Mucosa of descending colon (tissue), 3 donors: ENCODE data around the gene DSCAM. TPM values are rescaled to one million over a fixed set of nuclear protein-coding genes. Genes with fewer than 3 reads are reported as not detected.

Experiments
- ATAC-seq: fragments of 200-7000 bp; cut with Tn5 transposase; one replicate; pipeline ENCODE4 v1.9.1; 2020; ENCODE audit warnings: mild to moderate bottlenecking, moderate library complexity
- DNase-seq, 3 donors: peaks; one replicate each; pipeline ENCODE4 v3.0.0-alpha.2; 2020
- H3K36me3 ChIP-seq: fragments of 200-600 bp; one replicate; pipeline ENCODE4 v1.8.0; 2021; ENCODE audit warnings: low read depth, mild to moderate bottlenecking
- H3K4me1 ChIP-seq: fragments of 200-600 bp; one replicate; pipeline ENCODE4 v1.8.0; 2021; ENCODE audit warnings: low read depth, mild to moderate bottlenecking
- H3K4me3 ChIP-seq: fragments of 200-600 bp; one replicate; pipeline ENCODE4 v1.8.0; 2021; ENCODE audit warnings: mild to moderate bottlenecking
- H3K9me3 ChIP-seq: fragments of 200-600 bp; one replicate; pipeline ENCODE4 v1.8.0; 2021; ENCODE audit warnings: mild to moderate bottlenecking
- CTCF ChIP-seq: fragments of 200-600 bp; IDR thresholded peaks from one replicate; pipeline ENCODE4 v1.8.0; 2022; ENCODE audit warnings: antibody characterized with exemption, mild to moderate bottlenecking
- intact Hi-C, 2 donors: fragments of 100-400 bp; cut with DNase I in 1 of 2; cut with micrococcal nuclease in 1 of 2; formaldehyde crosslinking; loops; one replicate each; pipeline versions ENCODE4 v1.11.0 to v1.11.1; 2022; cut with DNase I, micrococcal nuclease
- total RNA-seq, 3 donors: library from RNA; stranded (reverse); fragmentation: NEBNext Ultra II Directional in 2 of 3; extraction: Animal tissue kit (Norgen Biotek cat#: 25700) in 2 of 3; gene quantifications; one replicate each; pipeline versions ENCODE4 v1.2.1 to v1.2.4, GENCODE V29; 2021 to 2023
- donor health status: DM: no; HTN: no; CAD: no; lungs with moderate emphysema.
- donor health status: DM: no; HTN: no; CAD: no.
- donor health status: DM: no; HTN: yes; CAD: no.

Gene DSCAM
- total RNA-seq, 3 donors from 2014 or later: 0.35 TPM; not detected in 2

GRCh38 chr21:40531431-40532110 is 315.4 kb downstream of the DSCAM start:
- no peak for TF ChIP-seq CTCF
- Histone ChIP-seq H3K36me3 (no peaks in the 10 kb centered on the region), H3K4me3 (no peak overlapping the region), H3K4me1 (no peaks in the 10 kb centered on the region), H3K9me3 (peaks cover 16% of the 10 kb centered on the region)
- ATAC-seq (no peak), DNase-seq (no peak)
- intact Hi-C loops: no loop called here

GRCh38 chr21:40531016-40531415 is 315.9 kb downstream of the DSCAM start:
- H3K9me3 ChIP-seq: peaks cover 15% of the 10 kb centered on the region
- intact Hi-C loops: no loop called here
- no peak overlapping the region for H3K4me3 ChIP-seq
- no peak for TF ChIP-seq CTCF
- H3K36me3 ChIP-seq: no peaks in the 10 kb centered on the region
- DNase-seq (no peak), ATAC-seq (no peak)
- H3K4me1 ChIP-seq: no peaks in the 10 kb centered on the region

- intact Hi-C loops: no loop called here
- no peaks in the 10 kb centered on the region for H3K4me1 ChIP-seq
- DNase-seq (no peak), ATAC-seq (no peak)
- no peak overlapping the region for H3K4me3 ChIP-seq
- H3K9me3 ChIP-seq: peaks cover 2% of the 10 kb centered on the region
- no peak for TF ChIP-seq CTCF
- H3K36me3 ChIP-seq: no peaks in the 10 kb centered on the region
Measured at GRCh38 chr21:40517646-40518045, 329.3 kb downstream of the DSCAM start.

- ATAC-seq (no peak), DNase-seq (peak in 1 of 3 donors; percentile 22)
- Histone ChIP-seq H3K4me3 (no peak overlapping the region), H3K9me3 (no peaks in the 10 kb centered on the region), H3K4me1 (no peaks in the 10 kb centered on the region), H3K36me3 (no peaks in the 10 kb centered on the region)
- intact Hi-C loops: no loop called here
- no peak for TF ChIP-seq CTCF
Measured at GRCh38 chr21:40516335-40516734, 330.6 kb downstream of the DSCAM start.

GRCh38 chr21:40512590-40512989 is 334.4 kb downstream of the DSCAM start:
- Histone ChIP-seq H3K9me3 (no peaks in the 10 kb centered on the region), H3K36me3 (no peaks in the 10 kb centered on the region), H3K4me3 (no peak overlapping the region), H3K4me1 (no peaks in the 10 kb centered on the region)
- DNase-seq: no peak
- no peak for ATAC-seq
- peak; percentile 15 for TF ChIP-seq CTCF
- intact Hi-C loops: no loop called here

- Histone ChIP-seq H3K4me1 (no peaks in the 10 kb centered on the region), H3K36me3 (no peaks in the 10 kb centered on the region), H3K9me3 (no peaks in the 10 kb centered on the region), H3K4me3 (no peak overlapping the region)
- TF ChIP-seq CTCF: no peak
- ATAC-seq: no peak
- intact Hi-C loops: no loop called here
- DNase-seq: no peak
Measured at GRCh38 chr21:40507978-40508377, 339.0 kb downstream of the DSCAM start.
